Upper lobe of left lung (tissue), 4 donors: ENCODE results near the gene ASPHD2.

Experiments
- EP300 ChIP-seq, 4 donors: sonication (generic); formaldehyde crosslinking; IDR thresholded peaks; one replicate each; pipeline ENCODE4 v1.5.1; 2017; ENCODE audit warnings: antibody characterized with exemption in 4 of 4, control low read depth in 2 of 4
- POLR2A ChIP-seq, 4 donors: fragments of 450-650 bp; IDR thresholded peaks; one replicate each; pipeline ENCODE4 v1.5.1; 2016 to 2017; ENCODE audit warnings: antibody characterized with exemption in 4 of 4, mild to moderate bottlenecking in 2 of 4

DNA sequence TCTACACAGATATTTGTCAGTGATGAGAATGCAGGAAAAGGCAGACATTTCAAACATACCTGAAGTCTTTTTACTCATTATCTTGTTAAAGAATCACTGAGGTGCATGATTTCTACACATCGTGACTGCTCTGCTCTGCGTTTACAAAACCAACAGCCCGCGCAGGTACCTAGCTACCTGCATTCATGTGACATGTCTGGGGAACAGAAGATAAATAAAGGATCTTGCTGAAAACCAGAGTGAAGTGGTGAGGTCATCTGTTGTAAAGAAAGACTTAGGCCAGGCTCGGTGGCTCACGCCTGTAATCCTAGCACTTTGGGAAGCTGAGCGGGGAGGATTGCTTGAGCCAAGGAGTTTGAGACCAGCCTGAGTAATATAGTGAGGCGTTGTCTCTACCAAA, 15.7 kb downstream of the ASPHD2 start:
- TF ChIP-seq EP300 (IDR thresholded peaks at IDR 0.05) (no peak), POLR2A (IDR thresholded peaks at IDR 0.05) (no peak)
